ENCODE data around the gene UBE2G1. TPM values are rescaled to one million over a fixed set of nuclear protein-coding genes. Genes with fewer than 3 reads are reported as not detected.

The UBE2G1 gene
- total RNA-seq, 1 experiment from 2014 or later: 80.6 TPM

- Histone ChIP-seq H3K9ac (ENCODE audit: low read length) (no peak overlapping the region), H3K9me3 (ENCODE audit: control insufficient read depth in 1 of 2, insufficient read depth in 1 of 2, low read depth in 1 of 2, low read length in 2 of 2) (no peaks in the 10 kb centered on the region), H3K36me3 (ENCODE audit: control insufficient read depth in 1 of 2, insufficient read depth in 2 of 2, low read length in 2 of 2) (no peaks in the 10 kb centered on the region), H3K4me2 (ENCODE audit: low read length) (no peak overlapping the region), H3K79me2 (ENCODE audit: insufficient read depth, low read length) (no peaks in the 10 kb centered on the region), H3K27ac (ENCODE audit: low read depth, low read length) (no peak overlapping the region), H3K4me1 (ENCODE audit: control insufficient read depth in 1 of 2, insufficient read depth in 2 of 2, low read length in 2 of 2) (peaks cover 14 to 24% of the 10 kb centered on the region in 2 experiments), H3K4me3 (replicated peaks in 1 of 2; ENCODE audit: low read depth in 1 of 2, low read length in 2 of 2) (no peak overlapping the region), H3K27me3 (ENCODE audit: insufficient read depth, low read length) (no peaks in the 10 kb centered on the region), H4K20me1 (ENCODE audit: insufficient read depth) (no peaks in the 10 kb centered on the region), H2AFZ (ENCODE audit: low read depth, low read length, poor library complexity, severe bottlenecking) (no peak overlapping the region), H3K9me2 (ENCODE audit: insufficient read depth) (no peaks in the 10 kb centered on the region)
- POLR2A ChIA-PET: no interaction called here
- no peak for ATAC-seq
- BruUV-seq (replicated peaks): no TSS peak
- RAD21 ChIA-PET (ENCODE audit: low non-redundant PET in 1 of 2, low total read pairs in 2 of 2, uncharacterized antibody in 2 of 2, unreplicated experiment in 2 of 2): no interaction called here
- CTCF ChIA-PET: no interaction called here
- intact Hi-C loops (cut with micrococcal nuclease): no loop called here
- DNase-seq (ENCODE audit: low read depth, low spot score): no peak
- TF ChIP-seq ZFX (IDR thresholded peaks at IDR 0.05) (no peak), CEBPB (IDR thresholded peaks at IDR 0.05; ENCODE audit: low read depth) (no peak)
These were observed 28.0 kb upstream of the UBE2G1 start for GRCh38 chr17:4394208-4395110.

DNA sequence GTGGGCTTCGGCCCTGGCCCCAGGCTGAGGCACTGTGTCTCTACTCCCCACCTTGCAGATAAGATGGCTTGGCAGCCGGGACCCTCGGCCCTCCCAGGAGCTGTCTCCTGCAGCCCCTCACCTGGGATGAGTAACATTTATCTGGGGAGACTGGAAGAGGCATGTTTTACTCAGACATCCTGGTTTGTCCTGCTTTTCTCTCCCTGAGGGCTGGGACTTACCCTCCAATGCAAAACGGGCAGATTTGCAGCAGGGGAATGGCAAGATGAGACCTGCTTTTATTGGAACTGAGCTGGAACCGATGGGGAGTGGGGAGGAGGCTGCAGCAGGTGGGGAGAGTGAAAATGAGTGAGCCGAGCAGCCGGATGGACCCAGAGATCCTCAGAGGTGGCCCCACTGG is 27.3 kb upstream of the UBE2G1 start:
- no peaks in the 10 kb centered on the region for H3K9me3 ChIP-seq (ENCODE audit: control insufficient read depth in 1 of 2, insufficient read depth in 1 of 2, low read depth in 1 of 2, low read length in 2 of 2)
- no peak for DNase-seq (ENCODE audit: low read depth, low spot score)
- H2AFZ ChIP-seq (ENCODE audit: low read depth, low read length, poor library complexity, severe bottlenecking): no peak overlapping the region
- no peaks in the 10 kb centered on the region for H3K27me3 ChIP-seq (ENCODE audit: insufficient read depth, low read length)
- CTCF ChIA-PET: no interaction called here
- H3K36me3 ChIP-seq (ENCODE audit: control insufficient read depth in 1 of 2, insufficient read depth in 2 of 2, low read length in 2 of 2): no peaks in the 10 kb centered on the region
- no peak for TF ChIP-seq EZH2 (IDR thresholded peaks at IDR 0.05)
- TF ChIP-seq CEBPB (IDR thresholded peaks at IDR 0.05; ENCODE audit: low read depth): no peak
- no peak for TF ChIP-seq POLR2A (IDR thresholded peaks at IDR 0.05; ENCODE audit: borderline replicate concordance, extremely low read depth, insufficient read depth, insufficient read length)
- no peak for TF ChIP-seq EGR1 (IDR thresholded peaks at IDR 0.05; ENCODE audit: low read depth)
- TF ChIP-seq, protein P1, sequence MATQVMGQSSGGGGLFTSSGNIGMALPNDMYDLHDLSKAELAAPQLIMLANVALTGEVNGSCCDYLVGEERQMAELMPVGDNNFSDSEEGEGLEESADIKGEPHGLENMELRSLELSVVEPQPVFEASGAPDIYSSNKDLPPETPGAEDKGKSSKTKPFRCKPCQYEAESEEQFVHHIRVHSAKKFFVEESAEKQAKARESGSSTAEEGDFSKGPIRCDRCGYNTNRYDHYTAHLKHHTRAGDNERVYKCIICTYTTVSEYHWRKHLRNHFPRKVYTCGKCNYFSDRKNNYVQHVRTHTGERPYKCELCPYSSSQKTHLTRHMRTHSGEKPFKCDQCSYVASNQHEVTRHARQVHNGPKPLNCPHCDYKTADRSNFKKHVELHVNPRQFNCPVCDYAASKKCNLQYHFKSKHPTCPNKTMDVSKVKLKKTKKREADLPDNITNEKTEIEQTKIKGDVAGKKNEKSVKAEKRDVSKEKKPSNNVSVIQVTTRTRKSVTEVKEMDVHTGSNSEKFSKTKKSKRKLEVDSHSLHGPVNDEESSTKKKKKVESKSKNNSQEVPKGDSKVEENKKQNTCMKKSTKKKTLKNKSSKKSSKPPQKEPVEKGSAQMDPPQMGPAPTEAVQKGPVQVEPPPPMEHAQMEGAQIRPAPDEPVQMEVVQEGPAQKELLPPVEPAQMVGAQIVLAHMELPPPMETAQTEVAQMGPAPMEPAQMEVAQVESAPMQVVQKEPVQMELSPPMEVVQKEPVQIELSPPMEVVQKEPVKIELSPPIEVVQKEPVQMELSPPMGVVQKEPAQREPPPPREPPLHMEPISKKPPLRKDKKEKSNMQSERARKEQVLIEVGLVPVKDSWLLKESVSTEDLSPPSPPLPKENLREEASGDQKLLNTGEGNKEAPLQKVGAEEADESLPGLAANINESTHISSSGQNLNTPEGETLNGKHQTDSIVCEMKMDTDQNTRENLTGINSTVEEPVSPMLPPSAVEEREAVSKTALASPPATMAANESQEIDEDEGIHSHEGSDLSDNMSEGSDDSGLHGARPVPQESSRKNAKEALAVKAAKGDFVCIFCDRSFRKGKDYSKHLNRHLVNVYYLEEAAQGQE (IDR thresholded peaks at IDR 0.05; ENCODE audit: low read depth): no peak
- no peak for TF ChIP-seq YY1 (IDR thresholded peaks at IDR 0.05; ENCODE audit: extremely low read depth, insufficient replicate concordance, low read depth, low read length)
- no peak for TF ChIP-seq POLR2AphosphoS5 (IDR thresholded peaks at IDR 0.05; ENCODE audit: low read depth, low read length)
- no peak for TF ChIP-seq SIN3A (IDR thresholded peaks at IDR 0.05; ENCODE audit: low read depth)
- TF ChIP-seq MAX (IDR thresholded peaks at IDR 0.05): no peak
- no peak for TF ChIP-seq ZNF274 (IDR thresholded peaks at IDR 0.05; ENCODE audit: low read depth, low read length)
- no peak for TF ChIP-seq SRF (IDR thresholded peaks at IDR 0.05; ENCODE audit: low read depth)
- no peak for TF ChIP-seq ZBTB33 (IDR thresholded peaks at IDR 0.05; ENCODE audit: extremely low read depth, insufficient replicate concordance, low read length)
- TF ChIP-seq RAD21 (IDR thresholded peaks at IDR 0.05; ENCODE audit: low read depth): no peak
- TF ChIP-seq FOSL1 (IDR thresholded peaks at IDR 0.05; ENCODE audit: low read depth): no peak
- POLR2A ChIA-PET: no interaction called here
- H3K9ac ChIP-seq (ENCODE audit: low read length): no peak overlapping the region
- BruUV-seq (replicated peaks): no TSS peak
- H4K20me1 ChIP-seq (ENCODE audit: insufficient read depth): no peaks in the 10 kb centered on the region
- H3K27ac ChIP-seq (ENCODE audit: low read depth, low read length): no peak overlapping the region
- no peaks in the 10 kb centered on the region for H3K9me2 ChIP-seq (ENCODE audit: insufficient read depth)
- RAD21 ChIA-PET (ENCODE audit: low non-redundant PET in 1 of 2, low total read pairs in 2 of 2, uncharacterized antibody in 2 of 2, unreplicated experiment in 2 of 2): no interaction called here
- H3K4me3 ChIP-seq (replicated peaks in 1 of 2; ENCODE audit: low read depth in 1 of 2, low read length in 2 of 2): no peak overlapping the region
- H3K4me1 ChIP-seq (ENCODE audit: control insufficient read depth in 1 of 2, insufficient read depth in 2 of 2, low read length in 2 of 2): peaks cover 14 to 29% of the 10 kb centered on the region in 2 experiments
- ATAC-seq: no peak
- H3K4me2 ChIP-seq (ENCODE audit: low read length): no peak overlapping the region
- no peaks in the 10 kb centered on the region for H3K79me2 ChIP-seq (ENCODE audit: insufficient read depth, low read length)
- intact Hi-C loops (cut with micrococcal nuclease): no loop called here

Data from HCT116 (cell line).